GM12892 (cell line): Measurements from ENCODE around the gene LRRC36.

Experiments used
- DNase-seq: peaks from one replicate; pipeline ENCODE4 v3.0.0; 2011; ENCODE audit not compliant: insufficient read length
- FAIRE-seq: peaks from 2 replicates; lab custom pipeline; 2011; peaks lifted over from hg19 to GRCh38; lab: Jason Lieb, UNC
- POLR2A ChIP-seq: IDR thresholded peaks from 2 replicates; pipeline ENCODE4 v1.6.1; 2011; ENCODE audit warnings: low read depth, low read length, control low read depth
- POLR2AphosphoS5 ChIP-seq: IDR thresholded peaks from 2 replicates; pipeline ENCODE4 v1.6.1; 2011; ENCODE audit warnings: low read depth, low read length, control low read depth
- TAF1 ChIP-seq: IDR thresholded peaks from 2 replicates; pipeline ENCODE4 v1.6.1; 2011; ENCODE audit warnings: low read depth, mild to moderate bottlenecking, control low read depth, low read length, borderline replicate concordance

The LRRC36 gene

DNA sequence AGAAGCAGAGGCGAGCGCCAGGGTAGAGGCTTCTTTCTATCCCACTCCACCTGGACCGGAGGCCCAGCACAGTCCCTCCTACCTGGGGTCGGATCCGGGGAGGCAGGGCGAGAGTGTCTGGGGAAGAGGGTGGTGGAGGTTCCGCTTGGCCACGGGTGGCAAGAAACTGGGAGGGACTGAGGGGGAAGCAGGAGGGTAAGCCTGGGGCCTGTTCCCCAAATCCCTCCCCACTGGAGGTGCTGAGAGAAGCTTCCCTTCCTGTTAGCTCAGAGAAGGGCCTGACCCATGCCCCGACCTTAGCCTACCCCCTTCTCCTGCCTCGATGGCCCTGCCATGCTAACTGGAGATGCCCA lies 68.5 kb downstream of the LRRC36 start:
- no peak for TF ChIP-seq TAF1
- no peak for TF ChIP-seq POLR2A
- no peak for TF ChIP-seq POLR2AphosphoS5
- DNase-seq: no peak
- FAIRE-seq: no peak

DNA sequence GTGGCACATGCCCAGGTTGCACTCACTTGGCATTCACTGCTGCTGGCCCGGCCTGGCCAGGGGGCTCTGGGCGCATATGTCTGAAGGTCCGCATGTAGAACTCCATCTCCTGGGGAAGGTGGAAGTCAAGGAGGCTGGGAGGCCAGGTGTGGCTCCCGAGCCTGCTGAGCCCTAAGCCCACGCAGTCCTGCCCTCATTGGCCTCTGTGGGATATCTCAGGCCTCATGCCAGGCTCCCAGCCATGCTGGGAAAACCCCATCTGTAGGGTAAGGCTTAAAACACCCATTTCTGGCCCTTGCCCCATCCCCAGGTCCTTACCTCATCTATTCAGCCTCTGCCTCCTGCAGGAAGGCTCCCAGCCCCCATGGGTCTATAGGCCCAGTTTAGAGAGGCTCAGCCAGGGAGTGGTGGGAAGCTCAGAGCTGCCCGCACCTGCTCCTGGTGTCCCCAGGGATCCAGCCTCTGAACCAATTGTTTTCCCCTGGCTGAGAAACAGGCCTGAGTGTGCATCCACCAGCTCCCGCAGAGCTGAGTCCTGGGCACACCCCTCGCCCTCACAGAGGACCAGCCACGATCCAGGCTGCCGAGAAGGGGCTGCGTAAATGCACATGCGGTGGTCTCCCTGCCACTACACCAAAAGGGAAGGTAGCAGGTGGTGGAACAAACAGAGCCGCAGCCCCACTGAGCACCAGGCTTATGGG lies 69.0 kb downstream of the LRRC36 start:
- FAIRE-seq (no peak), DNase-seq (no peak)
- TF ChIP-seq POLR2AphosphoS5: no peak
- TF ChIP-seq POLR2A: no peak
- no peak for TF ChIP-seq TAF1

DNA sequence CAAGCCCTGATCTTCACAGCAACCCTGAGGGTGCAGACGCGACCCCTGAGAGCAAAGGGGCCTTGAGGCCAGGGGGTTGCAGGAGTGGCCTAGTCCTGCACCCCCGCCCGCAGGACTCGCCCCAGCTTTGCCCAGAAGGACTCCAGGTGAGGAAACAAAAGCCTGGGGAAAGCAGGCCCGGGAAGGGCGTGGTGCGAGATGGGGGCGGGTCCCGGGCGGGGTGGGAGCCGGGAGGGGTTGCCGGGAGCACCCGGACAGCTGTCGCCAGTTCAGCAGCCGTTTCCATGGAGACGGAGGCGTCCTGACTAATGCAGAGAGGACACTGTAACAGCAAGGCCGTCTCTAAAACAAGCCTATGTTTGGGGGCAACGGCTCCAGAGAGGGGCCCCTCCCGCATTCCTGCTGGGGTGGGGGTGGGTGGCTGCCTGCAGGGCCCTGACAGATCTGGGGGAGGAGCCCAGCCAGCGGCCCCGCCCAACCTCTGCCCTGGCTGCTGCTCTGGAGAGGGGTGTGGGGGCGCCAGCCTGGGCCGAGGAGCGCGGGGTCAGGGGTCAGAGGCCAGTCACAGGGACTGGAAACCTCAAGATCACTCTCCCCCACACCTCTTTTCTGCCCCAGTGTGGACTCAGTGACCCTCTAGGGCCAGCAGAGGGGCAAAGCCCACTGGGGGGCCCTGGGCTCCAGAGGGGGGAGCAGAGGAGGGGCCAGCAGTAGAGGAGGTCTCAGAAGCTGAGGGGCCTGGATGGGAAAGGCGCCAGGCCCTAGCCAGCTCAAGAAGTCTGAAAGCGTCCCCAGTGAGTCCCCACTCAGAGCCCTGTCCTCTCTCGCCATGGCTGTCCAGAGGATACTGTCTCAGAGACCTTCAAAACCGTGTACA lies 69.8 kb downstream of the LRRC36 start:
- no peak for DNase-seq
- FAIRE-seq: no peak
- no peak for TF ChIP-seq TAF1
- no peak for TF ChIP-seq POLR2AphosphoS5
- TF ChIP-seq POLR2A: no peak

DNA sequence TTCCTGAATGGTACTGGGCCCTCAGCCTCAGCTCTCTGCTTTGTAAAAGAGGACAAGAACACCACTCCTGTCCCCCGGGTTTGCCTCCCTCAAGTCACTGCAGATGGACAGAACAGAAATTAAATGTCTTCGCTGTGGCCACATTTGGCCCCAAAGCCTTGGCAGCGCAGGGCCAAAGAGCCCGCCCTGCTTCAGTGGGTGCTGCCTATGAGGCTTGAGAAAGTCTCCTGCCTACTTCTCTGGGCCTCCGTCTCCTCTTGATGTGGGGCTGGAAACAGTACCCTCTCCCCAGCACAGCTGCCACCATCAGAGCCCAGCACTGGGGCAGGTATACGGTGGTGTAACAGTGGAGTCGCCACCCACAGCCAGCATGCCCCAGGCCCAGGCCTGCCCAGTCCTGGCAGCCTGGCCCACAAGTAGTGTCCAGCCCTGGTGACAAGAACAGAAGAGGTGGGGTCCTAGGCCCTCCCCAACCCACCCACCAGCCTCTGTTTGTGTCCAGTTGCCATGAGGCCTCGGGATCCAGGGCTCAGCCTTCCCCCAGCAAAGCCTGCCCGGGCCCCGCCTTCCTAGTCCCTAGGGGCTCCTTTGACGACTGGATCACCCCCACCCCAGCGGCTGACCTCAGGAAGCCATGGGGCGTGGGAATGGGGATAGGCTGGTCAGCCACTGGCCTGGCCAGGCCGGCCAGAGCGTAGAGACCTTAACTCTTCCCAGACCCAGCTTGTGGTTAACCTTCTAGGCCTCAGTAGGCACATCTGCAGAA lies 70.6 kb downstream of the LRRC36 start:
- FAIRE-seq: no peak
- TF ChIP-seq POLR2AphosphoS5 (no peak), POLR2A (no peak), TAF1 (no peak)
- no peak for DNase-seq

DNA sequence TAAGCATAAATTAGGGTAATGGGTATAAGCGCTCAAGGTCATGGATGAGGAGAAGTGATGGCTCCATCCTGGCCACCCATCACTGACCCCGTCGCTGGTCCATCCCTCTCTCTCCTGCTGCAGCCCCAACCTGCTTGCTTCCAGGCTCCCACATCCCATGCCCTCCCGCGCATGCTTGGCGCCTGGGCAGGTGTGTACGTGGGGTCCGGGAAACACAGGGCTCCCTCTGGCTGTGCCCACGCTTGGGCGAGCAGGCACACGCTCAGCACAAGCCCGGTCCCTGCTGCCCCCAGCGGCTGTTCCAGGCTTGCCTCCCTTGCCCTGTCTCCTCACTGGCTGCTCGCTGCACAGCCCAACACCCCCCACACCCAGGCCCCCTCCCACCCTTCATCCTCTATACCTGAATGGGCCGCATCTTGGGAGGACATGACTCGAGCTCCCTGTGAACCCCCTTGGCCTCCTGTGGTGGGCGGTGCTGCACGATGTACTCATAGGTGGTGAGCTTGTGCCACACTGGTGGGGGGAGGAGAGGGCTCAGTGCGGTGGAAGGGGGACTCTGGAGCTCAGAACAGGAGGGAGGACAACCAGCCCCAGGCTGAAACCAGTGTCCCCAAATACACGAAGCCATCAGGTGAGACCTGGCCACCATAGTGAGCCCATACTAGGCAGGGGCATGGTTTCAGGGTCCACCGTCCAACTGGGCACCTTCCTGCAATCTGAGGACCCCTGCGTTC lies 71.4 kb downstream of the LRRC36 start:
- FAIRE-seq (no peak), DNase-seq (no peak)
- TF ChIP-seq TAF1 (no peak), POLR2A (no peak), POLR2AphosphoS5 (no peak)

DNA sequence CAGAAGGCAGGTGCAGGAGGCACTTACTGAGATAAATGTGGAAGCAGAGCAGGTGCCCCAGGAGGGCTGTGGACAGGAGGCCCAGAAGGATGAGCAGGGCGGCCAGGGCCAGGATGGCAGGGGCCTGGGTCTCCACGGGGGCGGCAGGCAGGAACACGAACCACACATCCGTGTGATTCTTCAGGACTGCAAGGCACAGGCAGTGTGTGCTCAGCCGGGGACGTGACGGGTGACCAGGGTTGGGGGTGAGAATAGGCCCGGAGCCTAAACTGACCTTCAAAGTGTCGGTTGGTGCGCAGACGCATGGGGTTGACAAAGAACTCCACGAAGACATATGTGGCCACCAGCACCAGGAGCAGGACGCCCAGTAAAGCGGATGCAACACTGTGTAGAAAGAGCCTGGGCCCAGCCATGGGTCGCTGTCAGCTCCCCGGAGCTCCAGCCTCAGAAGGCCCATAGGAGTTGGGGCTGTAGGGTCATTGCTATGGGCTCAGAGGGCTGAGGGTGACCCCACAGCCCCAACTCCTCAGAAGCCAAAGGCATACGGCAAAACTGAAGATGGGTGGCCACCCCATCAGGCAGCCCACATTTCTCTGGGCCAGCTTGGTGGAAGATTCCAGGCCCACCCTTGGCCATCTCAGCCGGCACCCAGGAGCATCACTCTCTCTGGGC lies 72.1 kb downstream of the LRRC36 start:
- TF ChIP-seq POLR2AphosphoS5 (no peak), TAF1 (no peak), POLR2A (no peak)
- DNase-seq: no peak
- FAIRE-seq: no peak

DNA sequence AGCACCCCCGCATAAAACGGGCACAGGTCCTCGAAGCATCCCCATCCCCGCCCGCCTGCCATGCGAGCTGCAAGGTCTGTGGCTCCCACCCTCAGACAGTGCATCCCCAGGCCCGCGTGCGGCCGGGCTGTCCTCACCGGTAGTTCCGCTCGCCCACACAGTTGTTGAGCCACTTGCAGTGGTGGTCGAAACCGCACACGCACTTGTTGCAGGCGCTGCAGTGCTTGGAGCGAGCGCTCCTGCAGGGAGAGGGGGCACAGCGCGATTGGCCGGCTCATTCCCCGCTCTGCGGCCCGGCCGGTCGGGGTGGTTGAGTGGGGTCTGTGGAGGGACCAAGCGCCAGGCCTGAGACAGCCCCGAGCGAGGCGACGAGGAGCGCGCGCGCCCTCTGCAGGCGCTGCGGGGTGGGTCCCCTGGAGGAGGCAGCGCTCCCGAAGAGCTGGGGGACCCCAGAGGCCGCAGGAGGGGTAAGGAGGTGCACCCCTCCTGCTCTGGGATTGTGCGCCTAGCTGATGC lies 72.7 kb downstream of the LRRC36 start:
- DNase-seq (peak; percentile 85), FAIRE-seq (peak; percentile 63)
- no peak for TF ChIP-seq POLR2A
- TF ChIP-seq POLR2AphosphoS5: no peak
- no peak for TF ChIP-seq TAF1

DNA sequence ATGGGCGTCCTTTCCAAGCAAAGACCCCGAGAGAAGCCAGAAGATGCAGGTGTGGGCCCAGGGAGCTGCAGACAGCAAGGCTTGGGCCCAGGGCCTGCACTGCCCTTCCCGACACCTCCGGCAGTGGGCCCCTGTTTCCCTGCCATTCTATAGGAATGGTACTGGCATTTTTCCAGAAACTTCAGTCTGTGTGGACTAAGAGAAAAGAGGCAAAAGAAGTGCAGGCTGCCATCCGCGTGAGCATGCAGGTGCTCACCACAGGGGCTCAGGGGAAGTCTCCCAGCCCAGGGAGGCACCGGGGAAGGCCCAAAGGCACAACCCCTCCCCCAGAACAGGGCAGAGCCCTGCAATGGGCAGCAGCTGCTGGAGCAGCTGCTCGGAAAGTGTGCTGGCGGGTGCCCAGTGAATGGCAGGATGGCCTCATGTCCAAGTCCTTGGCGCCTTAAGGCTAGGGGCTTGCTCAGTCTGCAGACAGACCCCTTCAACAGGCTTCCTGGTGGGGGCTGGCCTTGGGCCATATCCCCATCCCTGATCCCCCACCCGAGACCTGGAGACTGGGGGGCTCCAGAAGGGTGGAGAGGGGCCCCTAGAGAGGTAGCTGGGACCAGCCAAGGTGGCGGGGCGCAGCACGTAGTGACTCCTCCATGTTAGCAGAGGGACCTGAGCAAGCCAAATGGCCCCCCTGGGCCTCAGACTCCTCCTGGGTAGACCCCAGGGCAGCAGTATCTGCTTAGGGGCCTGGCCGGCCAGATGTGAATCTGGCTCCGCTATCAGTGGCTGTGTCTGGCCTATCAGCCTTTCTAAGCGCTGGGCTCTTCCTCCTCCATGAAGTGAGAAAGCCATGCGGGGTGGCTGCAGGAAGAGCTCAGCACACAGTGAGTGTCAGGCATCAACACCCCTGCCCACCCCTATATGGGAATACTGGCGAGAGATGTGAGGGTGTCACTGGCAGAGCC lies 73.4 kb downstream of the LRRC36 start:
- no peak for TF ChIP-seq POLR2A
- no peak for TF ChIP-seq TAF1
- TF ChIP-seq POLR2AphosphoS5: no peak
- no peak for FAIRE-seq
- DNase-seq: no peak

DNA sequence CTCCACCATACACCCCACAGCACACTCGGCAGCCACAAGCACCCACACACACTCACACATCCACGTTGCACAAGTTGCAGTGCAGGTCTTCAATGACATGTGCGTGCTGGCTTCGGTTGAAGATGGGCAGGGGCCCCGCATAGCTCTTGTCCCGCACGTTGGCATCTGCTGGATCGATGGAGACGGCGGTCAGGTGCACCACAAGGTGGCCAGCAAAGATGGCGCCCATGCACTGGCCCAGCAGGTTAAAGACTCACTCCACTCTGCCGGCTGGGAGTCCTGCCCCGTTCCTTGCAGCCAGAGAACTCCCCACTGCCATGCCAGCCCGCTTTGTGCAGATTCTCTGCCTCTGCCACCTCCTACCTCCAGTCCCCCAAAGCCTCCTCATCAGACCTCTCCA lies 74.3 kb downstream of the LRRC36 start:
- TF ChIP-seq TAF1: no peak
- TF ChIP-seq POLR2AphosphoS5: no peak
- TF ChIP-seq POLR2A: no peak
- no peak for DNase-seq
- no peak for FAIRE-seq
